ENCODE data around the gene SRP68.

DNA sequence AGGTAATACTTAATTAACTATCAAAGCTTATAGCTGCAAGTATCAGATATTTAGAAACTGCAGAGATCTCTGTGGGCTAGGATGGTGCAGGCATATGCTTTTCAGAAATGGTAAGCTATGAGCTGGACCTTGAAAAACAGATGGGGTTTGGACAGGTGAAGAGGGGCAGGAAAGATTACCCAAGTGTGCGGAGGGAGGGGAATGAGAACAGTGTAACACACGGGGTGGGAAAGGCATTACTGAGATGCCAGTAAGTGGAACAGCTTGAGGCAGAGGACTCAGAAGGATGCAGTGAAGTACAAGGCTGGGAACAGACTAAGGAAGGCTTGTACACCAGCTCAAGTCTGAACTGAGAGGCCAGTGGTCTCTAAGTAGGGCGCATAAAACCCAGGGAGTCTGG, 23.1 kb downstream of the SRP68 start:
- TF ChIP-seq, protein P1, sequence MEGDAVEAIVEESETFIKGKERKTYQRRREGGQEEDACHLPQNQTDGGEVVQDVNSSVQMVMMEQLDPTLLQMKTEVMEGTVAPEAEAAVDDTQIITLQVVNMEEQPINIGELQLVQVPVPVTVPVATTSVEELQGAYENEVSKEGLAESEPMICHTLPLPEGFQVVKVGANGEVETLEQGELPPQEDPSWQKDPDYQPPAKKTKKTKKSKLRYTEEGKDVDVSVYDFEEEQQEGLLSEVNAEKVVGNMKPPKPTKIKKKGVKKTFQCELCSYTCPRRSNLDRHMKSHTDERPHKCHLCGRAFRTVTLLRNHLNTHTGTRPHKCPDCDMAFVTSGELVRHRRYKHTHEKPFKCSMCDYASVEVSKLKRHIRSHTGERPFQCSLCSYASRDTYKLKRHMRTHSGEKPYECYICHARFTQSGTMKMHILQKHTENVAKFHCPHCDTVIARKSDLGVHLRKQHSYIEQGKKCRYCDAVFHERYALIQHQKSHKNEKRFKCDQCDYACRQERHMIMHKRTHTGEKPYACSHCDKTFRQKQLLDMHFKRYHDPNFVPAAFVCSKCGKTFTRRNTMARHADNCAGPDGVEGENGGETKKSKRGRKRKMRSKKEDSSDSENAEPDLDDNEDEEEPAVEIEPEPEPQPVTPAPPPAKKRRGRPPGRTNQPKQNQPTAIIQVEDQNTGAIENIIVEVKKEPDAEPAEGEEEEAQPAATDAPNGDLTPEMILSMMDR (IDR thresholded peaks at IDR 0.05): no peak
- TF ChIP-seq EP300 (IDR thresholded peaks at IDR 0.05) (no peak), POLR2A (IDR thresholded peaks at IDR 0.05) (no peak)
